Adrenal gland (tissue), 12 donors: ENCODE measurements around the gene SOHLH2. TPM values are rescaled to one million over a fixed set of nuclear protein-coding genes. Genes with fewer than 3 reads are reported as not detected.

Experiments
- DNase-seq, 7 donors: peaks; one replicate each; pipeline ENCODE4 v3.0.0-alpha.2; 2019 to 2020
- H3K27ac ChIP-seq, 5 donors: fragments of 200-600 bp; sonication (generic) in 4 of 5; 1 replicate in 3 of 5; 2 replicates in 2 of 5; pipeline versions ENCODE4 v1.5.1 to v1.8.0; 2016 to 2020; ENCODE audit warnings: mild to moderate bottlenecking in 1 of 5
- H3K27me3 ChIP-seq: fragments of 200-600 bp; 2 replicates; pipeline ENCODE4 v1.8.0; 2021
- H3K36me3 ChIP-seq, 2 donors: fragments of 200-600 bp; replicated peaks in 1 of 2; 1 replicate in 1 of 2; 2 replicates in 1 of 2; pipeline versions ENCODE4 v1.5.1 to v1.8.0; 2018 to 2022
- H3K4me1 ChIP-seq, 2 donors: fragments of 200-600 bp; replicated peaks in 1 of 2; 1 replicate in 1 of 2; 2 replicates in 1 of 2; pipeline versions ENCODE4 v1.5.1 to v1.8.0; 2018 to 2021
- H3K4me3 ChIP-seq, 4 donors: fragments of 200-600 bp; sonication (generic) in 3 of 4; one replicate each; pipeline ENCODE4 v1.5.1; 2016 to 2018
- H3K9me3 ChIP-seq, 3 donors: fragments of 200-600 bp; sonication (generic) in 1 of 3; replicated peaks in 1 of 3; 1 replicate in 2 of 3; 2 replicates in 1 of 3; pipeline versions ENCODE4 v1.5.1 to v1.8.0; 2016 to 2021
- CTCF ChIP-seq, 6 experiments: fragments of 450-650 bp in 4 of 6; fragments of 200-600 bp in 2 of 6; sonication (generic) in 1 of 6; IDR thresholded peaks; 1 replicate in 5 of 6; 2 replicates in 1 of 6; pipeline versions ENCODE4 v1.5.1 to v1.8.0; 2016 to 2021; ENCODE audit warnings: antibody characterized with exemption in 6 of 6, mild to moderate bottlenecking in 2 of 6, moderate library complexity in 1 of 6
- POLR2A ChIP-seq, 2 donors: fragments of 450-650 bp; IDR thresholded peaks; one replicate each; pipeline ENCODE4 v1.6.1; 2017; ENCODE audit warnings: antibody characterized with exemption in 2 of 2, mild to moderate bottlenecking in 2 of 2, moderate library complexity in 1 of 2
- WGBS, 4 donors: extraction: QIAGEN DNeasy Blood & Tissue Kit in 2 of 4; methylation state at CpG; one replicate each; pipeline versions ENCODE4 v1.1.5 to v1.1.7; 2013 to 2017; 5-methylcytosine and 5-hydroxymethylcytosine counted together
- intact Hi-C, 2 donors: fragments of 100-400 bp; cut with DNase I; formaldehyde crosslinking; loops; one replicate each; pipeline versions ENCODE4 v1.14.1 to v1.15.0; 2022 to 2023
- polyA plus RNA-seq, 3 donors: library from polyadenylated mRNA; stranded (reverse); fragments of 200-250 nt in 2 of 3; fragments of 350-450 nt in 1 of 3; fragmentation: Illumina TruSeq in 1 of 3; extraction: RNeasy Lipid Tissue Mini Kit (QIAGEN cat#74804) in 1 of 3; gene quantifications; one replicate each; pipeline ENCODE4 v1.2.3, GENCODE V29; 2013 to 2014
- total RNA-seq, 9 donors: library from RNA; depleted of rRNA in 4 of 9; stranded (reverse); fragments of >200 nt in 4 of 9; fragments of 120-200 nt in 1 of 9; fragmentation: NEBNext Ultra II Directional in 1 of 9; extraction: Animal tissue kit (Norgen Biotek cat#: 25700) in 1 of 9; gene quantifications; one replicate each; pipeline versions ENCODE4 v1.1.0 to v1.2.4, GENCODE V29; 2013 to 2023
- donor health status: healthy with polysubstance abuse.
- donor health status: Bipolar disorder and iron deficiency.
- donor health status: DM: yes; HTN: yes; CAD: no.
- donor health status: DM: no; HTN: no; CAD: no.
- donor health status: DM: no; HTN: no; CAD: no.
- donor health status: DM: yes; HTN: yes; CAD: no.

Gene SOHLH2
- total and polyA plus RNA-seq, 12 donors: 0.18 to 1.6 (median 0.67) TPM; not detected in 3

GRCh38 chr13:36193151-36193855, 21.1 kb downstream of the SOHLH2 start:
- 84 to 92% (median 86%) methylated on average over 1 of the region's 1 CpG for WGBS, 4 donors
- H3K9me3 ChIP-seq: no peaks in the 10 kb centered on the region
- intact Hi-C loops: no loop called here

GRCh38 chr13:36192166-36192565, 22.2 kb downstream of the SOHLH2 start:
- no peak overlapping the region for H3K4me3 ChIP-seq
- intact Hi-C loops: no loop called here
- H3K36me3 ChIP-seq: no peaks in the 10 kb centered on the region
- no peak for DNase-seq
- H3K4me1 ChIP-seq: no peaks in the 10 kb centered on the region
- H3K9me3 ChIP-seq: no peaks in the 10 kb centered on the region
- H3K27me3 ChIP-seq: no peaks in the 10 kb centered on the region
- H3K27ac ChIP-seq: no peak overlapping the region
- TF ChIP-seq POLR2A (IDR thresholded peaks at IDR 0.05) (no peak), CTCF (IDR thresholded peaks at IDR 0.05) (no peak)
- WGBS, 4 donors: 77 to 89% (median 86%) methylated on average over 6 of the region's 6 CpGs

More at GRCh38 chr13:36193151-36193855, 21.1 kb downstream of the SOHLH2 start:
- H3K27ac ChIP-seq: no peak overlapping the region
- no peak for TF ChIP-seq CTCF (IDR thresholded peaks at IDR 0.05)
- no peak for TF ChIP-seq POLR2A (IDR thresholded peaks at IDR 0.05)
- no peak for DNase-seq
- no peaks in the 10 kb centered on the region for H3K4me1 ChIP-seq
- no peaks in the 10 kb centered on the region for H3K36me3 ChIP-seq
- H3K27me3 ChIP-seq: no peaks in the 10 kb centered on the region
- H3K4me3 ChIP-seq: no peak overlapping the region

GRCh38 chr13:36190771-36191170, 23.6 kb downstream of the SOHLH2 start:
- no peak for DNase-seq
- Histone ChIP-seq H3K27me3 (no peaks in the 10 kb centered on the region), H3K4me3 (no peak overlapping the region), H3K27ac (no peak overlapping the region), H3K9me3 (no peaks in the 10 kb centered on the region), H3K36me3 (no peaks in the 10 kb centered on the region), H3K4me1 (no peaks in the 10 kb centered on the region)
- intact Hi-C loops: no loop called here
- TF ChIP-seq POLR2A (IDR thresholded peaks at IDR 0.05): no peak
- TF ChIP-seq CTCF (IDR thresholded peaks at IDR 0.05): no peak
- WGBS, 4 donors: 80 to 92% (median 89%) methylated on average over 3 of the region's 3 CpGs

- no peak overlapping the region for H3K4me3 ChIP-seq
- H3K36me3 ChIP-seq: no peaks in the 10 kb centered on the region
- intact Hi-C loops: no loop called here
- no peak for DNase-seq
- no peak overlapping the region for H3K27ac ChIP-seq
- TF ChIP-seq POLR2A (IDR thresholded peaks at IDR 0.05): no peak
- TF ChIP-seq CTCF (IDR thresholded peaks at IDR 0.05): no peak
- H3K9me3 ChIP-seq: no peaks in the 10 kb centered on the region
- no peaks in the 10 kb centered on the region for H3K4me1 ChIP-seq
- 88 to 97% (median 94%) methylated on average over 1 of the region's 1 CpG for WGBS, 4 donors
- H3K27me3 ChIP-seq: no peaks in the 10 kb centered on the region
These were observed 25.9 kb downstream of the SOHLH2 start for GRCh38 chr13:36188441-36188840.
